WTC11 (cell line): ENCODE results near the gene LRMDA. TPM values are rescaled to one million over a fixed set of nuclear protein-coding genes. Genes with fewer than 3 reads are reported as not detected.

Experiments
- ATAC-seq: fragments of 200-7000 bp; cut with Tn5 transposase; 2 replicates; pipeline ENCODE4 v1.10.0; 2021; ENCODE audit warnings: mild to moderate bottlenecking, moderate library complexity
- CTCF ChIA-PET: fragments of 300-600 bp; sonication (Branson Sonifier 250); formaldehyde crosslinking; loops from one replicate; lab custom pipeline; 2021; ENCODE audit warnings: antibody characterized with exemption; lab: Charles Lee
- POLR2A ChIA-PET: fragments of 350-600 bp; sonication (Branson Sonifier 250); formaldehyde crosslinking; loops from one replicate; lab custom pipeline; 2021; ENCODE audit warnings: antibody characterized with exemption; lab: Charles Lee
- DNase-seq: peaks from one replicate; pipeline ENCODE4 v3.0.0; 2021; ENCODE audit warnings: low spot score
- H3K27ac Mint-ChIP-seq: 2 replicates; pipeline ENCODE4 v1.8.0; 2021; ENCODE audit warnings: mixed read lengths
- H3K27me3 Mint-ChIP-seq: 2 replicates; pipeline ENCODE4 v1.8.0; 2021; ENCODE audit warnings: low read depth, mild to moderate bottlenecking, moderate library complexity, mixed read lengths
- H3K36me3 Mint-ChIP-seq: 2 replicates; pipeline ENCODE4 v1.8.0; 2021; ENCODE audit warnings: mixed read lengths
- H3K4me1 Mint-ChIP-seq: 2 replicates; pipeline ENCODE4 v1.8.0; 2022; ENCODE audit warnings: mixed read lengths
- H3K4me3 Mint-ChIP-seq: 2 replicates; pipeline ENCODE4 v1.8.0; 2021; ENCODE audit warnings: mild to moderate bottlenecking, moderate library complexity, mixed read lengths
- H3K9me3 Mint-ChIP-seq: 2 replicates; pipeline ENCODE4 v1.8.0; 2021; ENCODE audit warnings: mixed read lengths
- ELF4 ChIP-seq: sonication (generic); formaldehyde crosslinking; IDR thresholded peaks from 2 replicates; pipeline ENCODE4 v1.8.1; 2022; ENCODE audit warnings: low read depth, mild to moderate bottlenecking, moderate library complexity, missing genetic modification reagents
- EMX1 ChIP-seq: fragments of 250-450 bp; sonication (Bioruptor Pico); IDR thresholded peaks from 2 replicates; pipeline ENCODE4 v1.8.0; 2021; ENCODE audit warnings: mild to moderate bottlenecking
- FOXP1 ChIP-seq: sonication (generic); formaldehyde crosslinking; IDR thresholded peaks from 2 replicates; pipeline ENCODE4 v1.8.0; 2022; ENCODE audit warnings: missing genetic modification reagents, mild to moderate bottlenecking, moderate library complexity, borderline replicate concordance
- MXD4 ChIP-seq: fragments of 250-450 bp; sonication (Bioruptor Pico); IDR thresholded peaks from 2 replicates; pipeline ENCODE4 v1.8.0; 2021; ENCODE audit warnings: mild to moderate bottlenecking, moderate library complexity, borderline replicate concordance
- NR2C2 ChIP-seq: sonication (generic); formaldehyde crosslinking; IDR thresholded peaks from 2 replicates; pipeline ENCODE4 v1.8.0; 2022; ENCODE audit warnings: mild to moderate bottlenecking, missing genetic modification reagents
- TEAD1 ChIP-seq: sonication (generic); formaldehyde crosslinking; IDR thresholded peaks from 2 replicates; pipeline ENCODE4 v1.8.0; 2022; ENCODE audit warnings: mild to moderate bottlenecking, missing genetic modification reagents
- TP53 ChIP-seq: sonication (generic); formaldehyde crosslinking; IDR thresholded peaks from 2 replicates; pipeline ENCODE4 v1.8.1; 2023; ENCODE audit warnings: mild to moderate bottlenecking, missing genetic modification reagents
- ZNF219 ChIP-seq: sonication (generic); formaldehyde crosslinking; IDR thresholded peaks from 2 replicates; pipeline ENCODE4 v1.8.0; 2023; ENCODE audit warnings: missing genetic modification reagents, mild to moderate bottlenecking, borderline replicate concordance
- ZNF232 ChIP-seq: sonication (generic); formaldehyde crosslinking; IDR thresholded peaks from 2 replicates; pipeline ENCODE4 v1.8.0; 2022; ENCODE audit warnings: mild to moderate bottlenecking, missing genetic modification reagents
- ZNF423 ChIP-seq: fragments of 250-450 bp; sonication (Bioruptor Pico); IDR thresholded peaks from 2 replicates; pipeline ENCODE4 v2.1.2; 2022; ENCODE audit warnings: mild to moderate bottlenecking, moderate library complexity
- total RNA-seq: library from RNA; stranded (reverse); gene quantifications from 3 replicates; pipeline ENCODE4 v1.2.3, GENCODE V29; 2021
- TF ChIP-seq, protein P1 (sequence below): sonication (generic); formaldehyde crosslinking; IDR thresholded peaks from 2 replicates; pipeline ENCODE4 v1.8.1; 2022; ENCODE audit warnings: missing genetic modification reagents, borderline replicate concordance
- TF ChIP-seq, protein P2 (sequence below): fragments of 250-450 bp; sonication (Bioruptor Pico); IDR thresholded peaks from 2 replicates; pipeline ENCODE4 v1.9.0; 2021; ENCODE audit warnings: moderate library complexity, mild to moderate bottlenecking, inconsistent platforms, borderline replicate concordance
- TF ChIP-seq, protein P3 (sequence below): fragments of 250-450 bp; sonication (Bioruptor Pico); IDR thresholded peaks from 2 replicates; pipeline ENCODE4 v1.9.0; 2021; ENCODE audit warnings: mild to moderate bottlenecking, borderline replicate concordance
- TF ChIP-seq, protein P4 (sequence below): sonication (generic); formaldehyde crosslinking; IDR thresholded peaks from 2 replicates; pipeline ENCODE4 v1.8.0; 2023; ENCODE audit warnings: missing genetic modification reagents, mild to moderate bottlenecking, borderline replicate concordance
- TF ChIP-seq, protein P5 (sequence below): fragments of 250-450 bp; sonication (Bioruptor Pico); IDR thresholded peaks from 2 replicates; pipeline ENCODE4 v1.8.0; 2021; ENCODE audit warnings: mild to moderate bottlenecking
- TF ChIP-seq, protein P6 (sequence below): sonication (generic); formaldehyde crosslinking; IDR thresholded peaks from 2 replicates; pipeline ENCODE4 v1.8.1; 2022; ENCODE audit warnings: mild to moderate bottlenecking, missing genetic modification reagents, moderate library complexity, borderline replicate concordance
- TF ChIP-seq, protein P7 (sequence below): sonication (generic); formaldehyde crosslinking; IDR thresholded peaks from 2 replicates; pipeline ENCODE4 v1.8.0; 2022; ENCODE audit warnings: mild to moderate bottlenecking, missing genetic modification reagents

LRMDA gene
- total RNA-seq, 1 experiment from 2014 or later, result 0.92 TPM

DNA sequence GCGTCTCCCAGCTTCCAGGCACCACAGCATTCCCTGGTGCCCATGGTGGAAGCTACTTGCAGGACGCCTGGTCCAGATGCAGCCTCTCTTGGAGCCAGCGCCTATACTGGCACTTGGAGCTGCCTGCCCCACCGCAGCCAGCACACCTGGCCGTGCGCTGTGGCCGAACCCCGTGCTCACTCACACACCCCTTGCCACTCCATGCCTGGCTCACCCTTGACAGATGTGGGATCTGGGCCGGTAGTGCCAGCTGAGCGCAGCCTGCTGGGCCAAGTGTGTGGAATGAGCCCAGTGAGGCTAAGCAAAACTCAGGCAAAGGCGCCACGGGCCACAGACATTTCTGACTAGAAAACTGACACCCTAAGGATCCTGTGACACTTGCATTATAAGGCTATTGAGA is 884.8 kb downstream of the LRMDA start (continued):
- TF ChIP-seq, protein P1, sequence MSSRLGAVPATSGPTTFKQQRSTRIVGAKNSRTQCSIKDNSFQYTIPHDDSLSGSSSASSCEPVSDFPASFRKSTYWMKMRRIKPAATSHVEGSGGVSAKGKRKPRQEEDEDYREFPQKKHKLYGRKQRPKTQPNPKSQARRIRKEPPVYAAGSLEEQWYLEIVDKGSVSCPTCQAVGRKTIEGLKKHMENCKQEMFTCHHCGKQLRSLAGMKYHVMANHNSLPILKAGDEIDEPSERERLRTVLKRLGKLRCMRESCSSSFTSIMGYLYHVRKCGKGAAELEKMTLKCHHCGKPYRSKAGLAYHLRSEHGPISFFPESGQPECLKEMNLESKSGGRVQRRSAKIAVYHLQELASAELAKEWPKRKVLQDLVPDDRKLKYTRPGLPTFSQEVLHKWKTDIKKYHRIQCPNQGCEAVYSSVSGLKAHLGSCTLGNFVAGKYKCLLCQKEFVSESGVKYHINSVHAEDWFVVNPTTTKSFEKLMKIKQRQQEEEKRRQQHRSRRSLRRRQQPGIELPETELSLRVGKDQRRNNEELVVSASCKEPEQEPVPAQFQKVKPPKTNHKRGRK, result no peak
- TF ChIP-seq ELF4 (CRISPR knock-in tag), result no peak
- TF ChIP-seq MXD4 (CRISPR knock-in tag), result no peak
- no peak for TF ChIP-seq FOXP1 (CRISPR knock-in tag)
- TF ChIP-seq, protein P2, sequence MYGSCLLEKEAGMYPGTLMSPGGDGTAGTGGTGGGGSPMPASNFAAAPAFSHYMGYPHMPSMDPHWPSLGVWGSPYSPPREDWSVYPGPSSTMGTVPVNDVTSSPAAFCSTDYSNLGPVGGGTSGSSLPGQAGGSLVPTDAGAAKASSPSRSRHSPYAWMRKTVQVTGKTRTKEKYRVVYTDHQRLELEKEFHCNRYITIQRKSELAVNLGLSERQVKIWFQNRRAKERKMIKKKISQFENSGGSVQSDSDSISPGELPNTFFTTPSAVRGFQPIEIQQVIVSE (CRISPR knock-in tag), result no peak
- TF ChIP-seq TEAD1 (CRISPR knock-in tag), result no peak
- TF ChIP-seq, all 79 proteins: peak for 0

DNA sequence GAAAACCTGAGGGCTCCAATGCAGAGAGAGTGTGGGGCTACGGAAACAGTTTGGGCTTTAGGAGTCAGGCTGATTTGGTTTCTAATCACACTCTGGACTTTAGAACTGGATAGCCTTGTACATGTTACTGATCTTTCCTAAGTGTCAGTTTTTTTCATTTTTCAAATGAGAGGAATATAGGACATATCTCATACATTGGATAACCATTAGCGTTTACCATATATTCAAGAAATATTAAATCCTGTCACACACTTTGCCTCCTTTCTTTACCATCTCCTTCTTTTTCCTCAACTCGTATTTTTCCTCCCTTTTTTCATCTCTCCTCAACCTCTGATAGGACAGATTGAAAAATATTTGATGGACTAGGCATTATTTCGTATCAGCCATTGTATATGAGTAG is 885.7 kb downstream of the LRMDA start:
- H3K9me3 Mint-ChIP-seq, result 0 out of 2 replicates have a peak, but pooled peaks cover 9% of the 10 kb centered on the region
- ATAC-seq (no peak), DNase-seq (no peak)
- no peak overlapping the region for H3K4me3 Mint-ChIP-seq
- POLR2A ChIA-PET, result no interaction called here
- H3K36me3 Mint-ChIP-seq, result no peaks in the 10 kb centered on the region
- CTCF ChIA-PET, result no interaction called here
- no peaks in the 10 kb centered on the region for H3K27me3 Mint-ChIP-seq
- H3K27ac Mint-ChIP-seq, result no peak overlapping the region
- H3K4me1 Mint-ChIP-seq, result no peaks in the 10 kb centered on the region
- TF ChIP-seq, protein P3, sequence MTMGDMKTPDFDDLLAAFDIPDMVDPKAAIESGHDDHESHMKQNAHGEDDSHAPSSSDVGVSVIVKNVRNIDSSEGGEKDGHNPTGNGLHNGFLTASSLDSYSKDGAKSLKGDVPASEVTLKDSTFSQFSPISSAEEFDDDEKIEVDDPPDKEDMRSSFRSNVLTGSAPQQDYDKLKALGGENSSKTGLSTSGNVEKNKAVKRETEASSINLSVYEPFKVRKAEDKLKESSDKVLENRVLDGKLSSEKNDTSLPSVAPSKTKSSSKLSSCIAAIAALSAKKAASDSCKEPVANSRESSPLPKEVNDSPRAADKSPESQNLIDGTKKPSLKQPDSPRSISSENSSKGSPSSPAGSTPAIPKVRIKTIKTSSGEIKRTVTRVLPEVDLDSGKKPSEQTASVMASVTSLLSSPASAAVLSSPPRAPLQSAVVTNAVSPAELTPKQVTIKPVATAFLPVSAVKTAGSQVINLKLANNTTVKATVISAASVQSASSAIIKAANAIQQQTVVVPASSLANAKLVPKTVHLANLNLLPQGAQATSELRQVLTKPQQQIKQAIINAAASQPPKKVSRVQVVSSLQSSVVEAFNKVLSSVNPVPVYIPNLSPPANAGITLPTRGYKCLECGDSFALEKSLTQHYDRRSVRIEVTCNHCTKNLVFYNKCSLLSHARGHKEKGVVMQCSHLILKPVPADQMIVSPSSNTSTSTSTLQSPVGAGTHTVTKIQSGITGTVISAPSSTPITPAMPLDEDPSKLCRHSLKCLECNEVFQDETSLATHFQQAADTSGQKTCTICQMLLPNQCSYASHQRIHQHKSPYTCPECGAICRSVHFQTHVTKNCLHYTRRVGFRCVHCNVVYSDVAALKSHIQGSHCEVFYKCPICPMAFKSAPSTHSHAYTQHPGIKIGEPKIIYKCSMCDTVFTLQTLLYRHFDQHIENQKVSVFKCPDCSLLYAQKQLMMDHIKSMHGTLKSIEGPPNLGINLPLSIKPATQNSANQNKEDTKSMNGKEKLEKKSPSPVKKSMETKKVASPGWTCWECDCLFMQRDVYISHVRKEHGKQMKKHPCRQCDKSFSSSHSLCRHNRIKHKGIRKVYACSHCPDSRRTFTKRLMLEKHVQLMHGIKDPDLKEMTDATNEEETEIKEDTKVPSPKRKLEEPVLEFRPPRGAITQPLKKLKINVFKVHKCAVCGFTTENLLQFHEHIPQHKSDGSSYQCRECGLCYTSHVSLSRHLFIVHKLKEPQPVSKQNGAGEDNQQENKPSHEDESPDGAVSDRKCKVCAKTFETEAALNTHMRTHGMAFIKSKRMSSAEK (CRISPR knock-in tag), result no peak
- TF ChIP-seq, protein P4, sequence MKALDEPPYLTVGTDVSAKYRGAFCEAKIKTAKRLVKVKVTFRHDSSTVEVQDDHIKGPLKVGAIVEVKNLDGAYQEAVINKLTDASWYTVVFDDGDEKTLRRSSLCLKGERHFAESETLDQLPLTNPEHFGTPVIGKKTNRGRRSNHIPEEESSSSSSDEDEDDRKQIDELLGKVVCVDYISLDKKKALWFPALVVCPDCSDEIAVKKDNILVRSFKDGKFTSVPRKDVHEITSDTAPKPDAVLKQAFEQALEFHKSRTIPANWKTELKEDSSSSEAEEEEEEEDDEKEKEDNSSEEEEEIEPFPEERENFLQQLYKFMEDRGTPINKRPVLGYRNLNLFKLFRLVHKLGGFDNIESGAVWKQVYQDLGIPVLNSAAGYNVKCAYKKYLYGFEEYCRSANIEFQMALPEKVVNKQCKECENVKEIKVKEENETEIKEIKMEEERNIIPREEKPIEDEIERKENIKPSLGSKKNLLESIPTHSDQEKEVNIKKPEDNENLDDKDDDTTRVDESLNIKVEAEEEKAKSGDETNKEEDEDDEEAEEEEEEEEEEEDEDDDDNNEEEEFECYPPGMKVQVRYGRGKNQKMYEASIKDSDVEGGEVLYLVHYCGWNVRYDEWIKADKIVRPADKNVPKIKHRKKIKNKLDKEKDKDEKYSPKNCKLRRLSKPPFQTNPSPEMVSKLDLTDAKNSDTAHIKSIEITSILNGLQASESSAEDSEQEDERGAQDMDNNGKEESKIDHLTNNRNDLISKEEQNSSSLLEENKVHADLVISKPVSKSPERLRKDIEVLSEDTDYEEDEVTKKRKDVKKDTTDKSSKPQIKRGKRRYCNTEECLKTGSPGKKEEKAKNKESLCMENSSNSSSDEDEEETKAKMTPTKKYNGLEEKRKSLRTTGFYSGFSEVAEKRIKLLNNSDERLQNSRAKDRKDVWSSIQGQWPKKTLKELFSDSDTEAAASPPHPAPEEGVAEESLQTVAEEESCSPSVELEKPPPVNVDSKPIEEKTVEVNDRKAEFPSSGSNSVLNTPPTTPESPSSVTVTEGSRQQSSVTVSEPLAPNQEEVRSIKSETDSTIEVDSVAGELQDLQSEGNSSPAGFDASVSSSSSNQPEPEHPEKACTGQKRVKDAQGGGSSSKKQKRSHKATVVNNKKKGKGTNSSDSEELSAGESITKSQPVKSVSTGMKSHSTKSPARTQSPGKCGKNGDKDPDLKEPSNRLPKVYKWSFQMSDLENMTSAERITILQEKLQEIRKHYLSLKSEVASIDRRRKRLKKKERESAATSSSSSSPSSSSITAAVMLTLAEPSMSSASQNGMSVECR (CRISPR knock-in tag), result no peak
- TF ChIP-seq TP53 (CRISPR knock-in tag) (no peak), ZNF219 (CRISPR knock-in tag) (no peak), EMX1 (CRISPR knock-in tag) (no peak), NR2C2 (CRISPR knock-in tag) (no peak), ZNF423 (CRISPR knock-in tag) (no peak), ZNF232 (CRISPR knock-in tag) (no peak)
- TF ChIP-seq, protein P5, sequence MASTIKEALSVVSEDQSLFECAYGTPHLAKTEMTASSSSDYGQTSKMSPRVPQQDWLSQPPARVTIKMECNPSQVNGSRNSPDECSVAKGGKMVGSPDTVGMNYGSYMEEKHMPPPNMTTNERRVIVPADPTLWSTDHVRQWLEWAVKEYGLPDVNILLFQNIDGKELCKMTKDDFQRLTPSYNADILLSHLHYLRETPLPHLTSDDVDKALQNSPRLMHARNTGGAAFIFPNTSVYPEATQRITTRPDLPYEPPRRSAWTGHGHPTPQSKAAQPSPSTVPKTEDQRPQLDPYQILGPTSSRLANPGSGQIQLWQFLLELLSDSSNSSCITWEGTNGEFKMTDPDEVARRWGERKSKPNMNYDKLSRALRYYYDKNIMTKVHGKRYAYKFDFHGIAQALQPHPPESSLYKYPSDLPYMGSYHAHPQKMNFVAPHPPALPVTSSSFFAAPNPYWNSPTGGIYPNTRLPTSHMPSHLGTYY (CRISPR knock-in tag), result no peak
- TF ChIP-seq, protein P6, sequence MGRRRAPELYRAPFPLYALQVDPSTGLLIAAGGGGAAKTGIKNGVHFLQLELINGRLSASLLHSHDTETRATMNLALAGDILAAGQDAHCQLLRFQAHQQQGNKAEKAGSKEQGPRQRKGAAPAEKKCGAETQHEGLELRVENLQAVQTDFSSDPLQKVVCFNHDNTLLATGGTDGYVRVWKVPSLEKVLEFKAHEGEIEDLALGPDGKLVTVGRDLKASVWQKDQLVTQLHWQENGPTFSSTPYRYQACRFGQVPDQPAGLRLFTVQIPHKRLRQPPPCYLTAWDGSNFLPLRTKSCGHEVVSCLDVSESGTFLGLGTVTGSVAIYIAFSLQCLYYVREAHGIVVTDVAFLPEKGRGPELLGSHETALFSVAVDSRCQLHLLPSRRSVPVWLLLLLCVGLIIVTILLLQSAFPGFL (CRISPR knock-in tag), result no peak
- TF ChIP-seq, protein P7, sequence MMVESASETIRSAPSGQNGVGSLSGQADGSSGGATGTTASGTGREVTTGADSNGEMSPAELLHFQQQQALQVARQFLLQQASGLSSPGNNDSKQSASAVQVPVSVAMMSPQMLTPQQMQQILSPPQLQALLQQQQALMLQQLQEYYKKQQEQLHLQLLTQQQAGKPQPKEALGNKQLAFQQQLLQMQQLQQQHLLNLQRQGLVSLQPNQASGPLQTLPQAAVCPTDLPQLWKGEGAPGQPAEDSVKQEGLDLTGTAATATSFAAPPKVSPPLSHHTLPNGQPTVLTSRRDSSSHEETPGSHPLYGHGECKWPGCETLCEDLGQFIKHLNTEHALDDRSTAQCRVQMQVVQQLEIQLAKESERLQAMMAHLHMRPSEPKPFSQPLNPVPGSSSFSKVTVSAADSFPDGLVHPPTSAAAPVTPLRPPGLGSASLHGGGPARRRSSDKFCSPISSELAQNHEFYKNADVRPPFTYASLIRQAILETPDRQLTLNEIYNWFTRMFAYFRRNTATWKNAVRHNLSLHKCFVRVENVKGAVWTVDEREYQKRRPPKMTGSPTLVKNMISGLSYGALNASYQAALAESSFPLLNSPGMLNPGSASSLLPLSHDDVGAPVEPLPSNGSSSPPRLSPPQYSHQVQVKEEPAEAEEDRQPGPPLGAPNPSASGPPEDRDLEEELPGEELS (CRISPR knock-in tag), result no peak
